Measurements from ENCODE around the gene SAMD4B. TPM values are rescaled to one million over a fixed set of nuclear protein-coding genes. Genes with fewer than 3 reads are reported as not detected.

Gene SAMD4B
- total and polyA plus RNA-seq, 9 of the 15 experiments (the other 6 are each of a cell fraction or from before 2014, with no cell fraction given): 3.4 to 90.5 (median 38.0) TPM

- TF ChIP-seq TAL1 (IDR thresholded peaks at IDR 0.05) (no peak), RBM22 (IDR thresholded peaks at IDR 0.05; ENCODE audit: low read depth, low read length, poor library complexity, severe bottlenecking) (no peak), SRSF9 (IDR thresholded peaks at IDR 0.05; ENCODE audit: borderline replicate concordance, low read depth, low read length) (no peak), POLR3A (IDR thresholded peaks at IDR 0.05; ENCODE audit: borderline replicate concordance, extremely low read depth, insufficient read depth, insufficient read length) (peak; percentile 90), SMARCA4 (IDR thresholded peaks at IDR 0.05) (0 out of 2 replicates have a peak, but pooled peaks have one; percentile 37), FOXM1 (IDR thresholded peaks at IDR 0.05; ENCODE audit: low read depth) (no peak; the same call in 1 of the 2 replicates), FOXM1 (CRISPR knock-in tag; IDR thresholded peaks at IDR 0.05; ENCODE audit: low read depth) (no peak), CREM (IDR thresholded peaks at IDR 0.05; ENCODE audit: low read depth) (peak; percentile 92), CREB1 (IDR thresholded peaks at IDR 0.05) (peak; percentile 80), CREB1 (CRISPR knock-in tag; IDR thresholded peaks at IDR 0.05) (peak; percentile 75; the same call in 1 of the 2 replicates), ZNF830 (CRISPR knock-in tag; IDR thresholded peaks at IDR 0.05) (peak; percentile 56; the same call in 1 of the 2 replicates), SMAD4 (CRISPR knock-in tag; conservative IDR thresholded peaks at IDR 0.05) (peak; percentile 86), POLR2AphosphoS2 (IDR thresholded peaks at IDR 0.05; ENCODE audit: low read length) (0 out of 2 replicates have a peak, but pooled peaks have one; percentile 32), KAT7 (CRISPR knock-in tag; IDR thresholded peaks at IDR 0.05; ENCODE audit: borderline replicate concordance) (no peak; the same call in 1 of the 2 replicates), SPI1 (IDR thresholded peaks at IDR 0.05; ENCODE audit: borderline replicate concordance, low read depth, low read length) (peak; percentile 79), TBL1XR1 (IDR thresholded peaks at IDR 0.05; ENCODE audit: low read length in 2 of 2) (peak; percentile 65 to 97; a peak in 3 of 4 replicates)
- TF ChIP-seq, protein P1, sequence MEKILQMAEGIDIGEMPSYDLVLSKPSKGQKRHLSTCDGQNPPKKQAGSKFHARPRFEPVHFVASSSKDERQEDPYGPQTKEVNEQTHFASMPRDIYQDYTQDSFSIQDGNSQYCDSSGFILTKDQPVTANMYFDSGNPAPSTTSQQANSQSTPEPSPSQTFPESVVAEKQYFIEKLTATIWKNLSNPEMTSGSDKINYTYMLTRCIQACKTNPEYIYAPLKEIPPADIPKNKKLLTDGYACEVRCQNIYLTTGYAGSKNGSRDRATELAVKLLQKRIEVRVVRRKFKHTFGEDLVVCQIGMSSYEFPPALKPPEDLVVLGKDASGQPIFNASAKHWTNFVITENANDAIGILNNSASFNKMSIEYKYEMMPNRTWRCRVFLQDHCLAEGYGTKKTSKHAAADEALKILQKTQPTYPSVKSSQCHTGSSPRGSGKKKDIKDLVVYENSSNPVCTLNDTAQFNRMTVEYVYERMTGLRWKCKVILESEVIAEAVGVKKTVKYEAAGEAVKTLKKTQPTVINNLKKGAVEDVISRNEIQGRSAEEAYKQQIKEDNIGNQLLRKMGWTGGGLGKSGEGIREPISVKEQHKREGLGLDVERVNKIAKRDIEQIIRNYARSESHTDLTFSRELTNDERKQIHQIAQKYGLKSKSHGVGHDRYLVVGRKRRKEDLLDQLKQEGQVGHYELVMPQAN (IDR thresholded peaks at IDR 0.05; ENCODE audit: borderline replicate concordance): no peak
- TF ChIP-seq, protein P2, sequence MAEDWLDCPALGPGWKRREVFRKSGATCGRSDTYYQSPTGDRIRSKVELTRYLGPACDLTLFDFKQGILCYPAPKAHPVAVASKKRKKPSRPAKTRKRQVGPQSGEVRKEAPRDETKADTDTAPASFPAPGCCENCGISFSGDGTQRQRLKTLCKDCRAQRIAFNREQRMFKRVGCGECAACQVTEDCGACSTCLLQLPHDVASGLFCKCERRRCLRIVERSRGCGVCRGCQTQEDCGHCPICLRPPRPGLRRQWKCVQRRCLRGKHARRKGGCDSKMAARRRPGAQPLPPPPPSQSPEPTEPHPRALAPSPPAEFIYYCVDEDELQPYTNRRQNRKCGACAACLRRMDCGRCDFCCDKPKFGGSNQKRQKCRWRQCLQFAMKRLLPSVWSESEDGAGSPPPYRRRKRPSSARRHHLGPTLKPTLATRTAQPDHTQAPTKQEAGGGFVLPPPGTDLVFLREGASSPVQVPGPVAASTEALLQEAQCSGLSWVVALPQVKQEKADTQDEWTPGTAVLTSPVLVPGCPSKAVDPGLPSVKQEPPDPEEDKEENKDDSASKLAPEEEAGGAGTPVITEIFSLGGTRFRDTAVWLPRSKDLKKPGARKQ (CRISPR knock-in tag; IDR thresholded peaks at IDR 0.05): no peak
- TF ChIP-seq, protein P3, sequence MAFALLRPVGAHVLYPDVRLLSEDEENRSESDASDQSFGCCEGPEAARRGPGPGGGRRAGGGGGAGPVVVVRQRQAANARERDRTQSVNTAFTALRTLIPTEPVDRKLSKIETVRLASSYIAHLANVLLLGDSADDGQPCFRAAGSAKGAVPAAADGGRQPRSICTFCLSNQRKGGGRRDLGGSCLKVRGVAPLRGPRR (CRISPR knock-in tag; IDR thresholded peaks at IDR 0.05): no peak
- TF ChIP-seq, protein P4, sequence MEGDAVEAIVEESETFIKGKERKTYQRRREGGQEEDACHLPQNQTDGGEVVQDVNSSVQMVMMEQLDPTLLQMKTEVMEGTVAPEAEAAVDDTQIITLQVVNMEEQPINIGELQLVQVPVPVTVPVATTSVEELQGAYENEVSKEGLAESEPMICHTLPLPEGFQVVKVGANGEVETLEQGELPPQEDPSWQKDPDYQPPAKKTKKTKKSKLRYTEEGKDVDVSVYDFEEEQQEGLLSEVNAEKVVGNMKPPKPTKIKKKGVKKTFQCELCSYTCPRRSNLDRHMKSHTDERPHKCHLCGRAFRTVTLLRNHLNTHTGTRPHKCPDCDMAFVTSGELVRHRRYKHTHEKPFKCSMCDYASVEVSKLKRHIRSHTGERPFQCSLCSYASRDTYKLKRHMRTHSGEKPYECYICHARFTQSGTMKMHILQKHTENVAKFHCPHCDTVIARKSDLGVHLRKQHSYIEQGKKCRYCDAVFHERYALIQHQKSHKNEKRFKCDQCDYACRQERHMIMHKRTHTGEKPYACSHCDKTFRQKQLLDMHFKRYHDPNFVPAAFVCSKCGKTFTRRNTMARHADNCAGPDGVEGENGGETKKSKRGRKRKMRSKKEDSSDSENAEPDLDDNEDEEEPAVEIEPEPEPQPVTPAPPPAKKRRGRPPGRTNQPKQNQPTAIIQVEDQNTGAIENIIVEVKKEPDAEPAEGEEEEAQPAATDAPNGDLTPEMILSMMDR (IDR thresholded peaks at IDR 0.05 in 2 of 3, conservative IDR thresholded peaks at IDR 0.05 in 1 of 3; ENCODE audit: insufficient read depth in 2 of 3, low read depth in 1 of 3, low read length in 3 of 3): peak in 2 of 3 experiments; percentile 77 to 87; a peak in 5 of 6 replicates
Observed at GRCh38 chr19:39412100-39412866, 70.1 kb downstream of the SAMD4B start, which contains the start of gene PLEKHG2 (continued).

Measured in K562 (cell line).